Measurements from ENCODE around the gene UBE2H. TPM values are rescaled to one million over a fixed set of nuclear protein-coding genes. Genes with fewer than 3 reads are reported as not detected.
A peak's percentile ranks its signal among the peaks of the same experiment; 100 is the strongest.

Gene UBE2H
- total RNA-seq, 4 donors from 2014 or later, result 82.7 to 162 (median 103) TPM

GRCh38 chr7:129845972-129846327 lies 106.8 kb downstream of the UBE2H start:
- peaks cover 59 to 61% of the 10 kb centered on the region in 2 donors for H3K4me1 ChIP-seq
- peak overlapping the region; percentile 24 to 74 (median 62) for H3K27ac ChIP-seq
- H3K4me3 ChIP-seq, result no peak overlapping the region
- H3K27me3 ChIP-seq, result no peaks in the 10 kb centered on the region
- no peak for TF ChIP-seq POLR2A (IDR thresholded peaks at IDR 0.05)
- TF ChIP-seq, protein P1, sequence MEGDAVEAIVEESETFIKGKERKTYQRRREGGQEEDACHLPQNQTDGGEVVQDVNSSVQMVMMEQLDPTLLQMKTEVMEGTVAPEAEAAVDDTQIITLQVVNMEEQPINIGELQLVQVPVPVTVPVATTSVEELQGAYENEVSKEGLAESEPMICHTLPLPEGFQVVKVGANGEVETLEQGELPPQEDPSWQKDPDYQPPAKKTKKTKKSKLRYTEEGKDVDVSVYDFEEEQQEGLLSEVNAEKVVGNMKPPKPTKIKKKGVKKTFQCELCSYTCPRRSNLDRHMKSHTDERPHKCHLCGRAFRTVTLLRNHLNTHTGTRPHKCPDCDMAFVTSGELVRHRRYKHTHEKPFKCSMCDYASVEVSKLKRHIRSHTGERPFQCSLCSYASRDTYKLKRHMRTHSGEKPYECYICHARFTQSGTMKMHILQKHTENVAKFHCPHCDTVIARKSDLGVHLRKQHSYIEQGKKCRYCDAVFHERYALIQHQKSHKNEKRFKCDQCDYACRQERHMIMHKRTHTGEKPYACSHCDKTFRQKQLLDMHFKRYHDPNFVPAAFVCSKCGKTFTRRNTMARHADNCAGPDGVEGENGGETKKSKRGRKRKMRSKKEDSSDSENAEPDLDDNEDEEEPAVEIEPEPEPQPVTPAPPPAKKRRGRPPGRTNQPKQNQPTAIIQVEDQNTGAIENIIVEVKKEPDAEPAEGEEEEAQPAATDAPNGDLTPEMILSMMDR (IDR thresholded peaks at IDR 0.05 in 4 of 5, conservative IDR thresholded peaks at IDR 0.05 in 1 of 5), result no peak
- H3K36me3 ChIP-seq, result no peaks in the 10 kb centered on the region
- ATAC-seq, result peak; percentile 58 to 76
- intact Hi-C loops (cut with DNase I; ENCODE audit: low total_unique reads) (no loop called here), in situ Hi-C loops (cut with MboI; ENCODE audit: low sequenced_read_pairs in 4 of 4) (loop anchor here in 1 of 4 donors (25.0 kb wide), 1 partner anchor 91 kb away; no protein-coding TSS in a partner anchor)
- DNase-seq, result no peak
- no peaks in the 10 kb centered on the region for H3K9me3 ChIP-seq

GRCh38 chr7:129845178-129845971 lies 107.4 kb downstream of the UBE2H start:
- Histone ChIP-seq H3K4me1 (peaks cover 65 to 67% of the 10 kb centered on the region in 2 donors), H3K9me3 (no peaks in the 10 kb centered on the region), H3K36me3 (no peaks in the 10 kb centered on the region), H3K27ac (peak overlapping the region; percentile 24 to 74 (median 62)), H3K27me3 (no peaks in the 10 kb centered on the region), H3K4me3 (no peak overlapping the region)
- in situ Hi-C loops (cut with MboI; ENCODE audit: low sequenced_read_pairs in 4 of 4) (loop anchor here in 1 of 4 donors (25.0 kb wide), 1 partner anchor 92 kb away; no protein-coding TSS in a partner anchor), intact Hi-C loops (cut with DNase I; ENCODE audit: low total_unique reads) (no loop called here)
- DNase-seq, result no peak
- ATAC-seq, result peak; percentile 8 to 21
- TF ChIP-seq, protein P1 (IDR thresholded peaks at IDR 0.05 in 4 of 5, conservative IDR thresholded peaks at IDR 0.05 in 1 of 5), result no peak

DNA sequence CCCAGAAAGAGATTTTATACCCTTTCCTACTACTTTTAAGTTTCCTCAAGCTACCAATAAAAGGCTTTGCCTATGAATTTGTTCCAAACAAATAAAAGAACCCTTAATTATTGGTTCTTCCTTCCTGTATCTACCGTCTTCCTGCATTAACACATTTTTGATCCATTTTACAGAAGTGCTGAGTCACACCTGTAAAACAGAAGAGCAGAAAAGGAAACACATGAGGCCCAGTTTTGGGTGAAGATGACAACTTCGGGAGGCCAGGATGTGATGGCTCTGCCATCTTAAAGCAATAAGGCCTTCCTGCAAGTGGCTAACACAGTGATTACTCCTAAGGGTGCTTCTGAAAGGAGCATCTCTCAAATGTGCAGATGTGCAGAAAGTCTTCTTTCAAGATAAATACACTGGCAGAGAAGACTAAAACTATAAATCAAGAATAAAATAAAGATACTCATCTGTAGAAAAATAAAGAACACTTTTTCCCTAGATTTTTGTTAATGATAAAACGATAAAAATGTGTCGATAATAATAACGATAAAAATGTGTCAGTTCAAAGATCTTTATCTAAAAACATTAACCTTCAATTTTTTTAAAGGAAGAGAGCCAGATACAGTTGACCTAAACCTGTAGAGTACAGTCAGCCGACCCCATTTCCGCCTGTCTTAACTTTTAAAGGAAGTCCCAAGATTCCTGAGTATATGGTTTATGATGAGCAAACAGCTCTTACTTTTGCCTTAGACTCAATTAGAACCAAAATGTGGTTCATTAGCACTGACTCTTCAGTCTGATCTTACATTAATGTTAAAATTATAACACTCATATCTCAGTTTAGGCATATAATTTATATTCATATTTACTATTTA lies 108.6 kb downstream of the UBE2H start:
- no peak overlapping the region for H3K4me3 ChIP-seq
- H3K4me1 ChIP-seq, result peaks cover 68 to 70% of the 10 kb centered on the region in 2 donors
- H3K27ac ChIP-seq, result peak overlapping the region; percentile 24 to 74 (median 62)
- intact Hi-C loops (cut with DNase I; ENCODE audit: low total_unique reads), result no loop called here
- H3K9me3 ChIP-seq, result no peaks in the 10 kb centered on the region
- no peak for TF ChIP-seq POLR2A (IDR thresholded peaks at IDR 0.05)
- TF ChIP-seq, protein P1 (IDR thresholded peaks at IDR 0.05 in 4 of 5, conservative IDR thresholded peaks at IDR 0.05 in 1 of 5), result no peak
- DNase-seq (no peak), ATAC-seq (no peak)
- in situ Hi-C loops (cut with MboI; ENCODE audit: low sequenced_read_pairs in 4 of 4), result loop anchor here in 1 of 4 donors (25.0 kb wide), 1 partner anchor 93 kb away; no protein-coding TSS in a partner anchor
- no peaks in the 10 kb centered on the region for H3K27me3 ChIP-seq
- no peaks in the 10 kb centered on the region for H3K36me3 ChIP-seq

GRCh38 chr7:129843365-129843898 lies 109.3 kb downstream of the UBE2H start:
- in situ Hi-C loops (cut with MboI; ENCODE audit: low sequenced_read_pairs in 4 of 4), result loop anchor here in 1 of 4 donors (25.0 kb wide), 1 partner anchor 94 kb away; no protein-coding TSS in a partner anchor
- H3K4me1 ChIP-seq, result peaks cover 61 to 68% of the 10 kb centered on the region in 2 donors
- no peak for DNase-seq

More at GRCh38 chr7:129843365-129843898, 109.3 kb downstream of the UBE2H start:
- intact Hi-C loops (cut with DNase I; ENCODE audit: low total_unique reads), result no loop called here
- Histone ChIP-seq H3K27me3 (no peaks in the 10 kb centered on the region), H3K9me3 (no peaks in the 10 kb centered on the region), H3K4me3 (no peak overlapping the region), H3K27ac (peak overlapping the region; percentile 24 to 74 (median 62)), H3K36me3 (no peaks in the 10 kb centered on the region)
- TF ChIP-seq, protein P1 (IDR thresholded peaks at IDR 0.05 in 4 of 5, conservative IDR thresholded peaks at IDR 0.05 in 1 of 5), result no peak
- no peak for TF ChIP-seq POLR2A (IDR thresholded peaks at IDR 0.05)
- ATAC-seq, result no peak
